ENCODE results near the gene ZFP30. TPM values are rescaled to one million over a fixed set of nuclear protein-coding genes. Genes with fewer than 3 reads are reported as not detected.

ZFP30 gene
- total and polyA plus RNA-seq, 4 donors = 0.74 to 5.8 (median 3.4) TPM

GRCh38 chr19:37654118-37654517, 1.1 kb downstream of the ZFP30 start (continued):
- TF ChIP-seq JUND (IDR thresholded peaks at IDR 0.05) = no peak

GRCh38 chr19:37635076-37636056, 19.9 kb downstream of the ZFP30 start:
- WGBS = 97% methylated on average over 11 of the region's 11 CpGs
- H3K27me3 ChIP-seq (ENCODE audit: control insufficient read depth in 4 of 4, insufficient read depth in 4 of 4, low read length in 3 of 4) = no peaks in the 10 kb centered on the region
- TF ChIP-seq SP1 (IDR thresholded peaks at IDR 0.05) (no peak), HNF4A (conservative IDR thresholded peaks at IDR 0.05) (no peak), FOXA2 (IDR thresholded peaks at IDR 0.05) (no peak), RAD21 (IDR thresholded peaks at IDR 0.05) (no peak), REST (IDR thresholded peaks at IDR 0.05) (no peak)
- TF ChIP-seq, protein P1, sequence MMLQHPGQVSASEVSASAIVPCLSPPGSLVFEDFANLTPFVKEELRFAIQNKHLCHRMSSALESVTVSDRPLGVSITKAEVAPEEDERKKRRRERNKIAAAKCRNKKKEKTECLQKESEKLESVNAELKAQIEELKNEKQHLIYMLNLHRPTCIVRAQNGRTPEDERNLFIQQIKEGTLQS (IDR thresholded peaks at IDR 0.05) = no peak
- no peak overlapping the region for H3K9ac ChIP-seq (ENCODE audit: low read depth in 1 of 2, low read length in 2 of 2)
- peaks cover 22 to 77% (median 36%) of the 10 kb centered on the region in 4 donors for H3K9me3 ChIP-seq (ENCODE audit: control insufficient read depth in 4 of 4, low read length in 3 of 4)
- H3K36me3 ChIP-seq (ENCODE audit: control insufficient read depth in 4 of 4, insufficient read depth in 3 of 4, low read depth in 1 of 4, low read length in 3 of 4) = peaks cover 3 to 37% (median 8%) of the 10 kb centered on the region in 4 donors
- peak overlapping the region in 2 of 3 donors; percentile 27 to 61 for H3K4me3 ChIP-seq (ENCODE audit: low read depth in 1 of 3, low read length in 3 of 3)
- H3K4me1 ChIP-seq (ENCODE audit: control insufficient read depth in 4 of 4, insufficient read depth in 4 of 4, low read length in 3 of 4) = no peaks in the 10 kb centered on the region
- no peak overlapping the region for H3K27ac ChIP-seq (ENCODE audit: low read depth in 1 of 2, low read length in 2 of 2)
- no peak for DNase-seq (ENCODE audit: low spot score)

DNA sequence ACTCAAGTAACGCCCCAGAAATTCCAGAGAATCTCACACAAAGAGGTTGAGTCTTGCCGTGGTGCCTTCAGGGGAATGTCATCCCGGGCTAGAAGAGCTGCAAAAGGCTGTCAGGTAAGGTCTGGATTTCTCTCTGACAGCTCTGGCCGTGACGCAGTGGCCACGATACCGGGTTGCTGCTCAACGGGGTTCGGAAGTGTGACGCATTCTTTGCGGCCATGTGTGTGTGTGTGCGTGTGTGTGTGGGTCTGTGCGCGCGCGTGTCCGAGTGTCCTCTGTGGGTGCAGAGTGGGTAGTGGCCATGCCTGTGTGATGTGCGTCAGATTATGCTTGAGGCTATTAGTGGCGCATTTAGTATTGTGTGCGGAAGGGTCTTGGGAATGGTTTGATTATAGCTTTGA, 60.3 kb downstream of the ZFP30 start:
- under 1% methylated on average over 20 of the region's 20 CpGs for WGBS
- TF ChIP-seq TAF1 (conservative IDR thresholded peaks at IDR 0.05) = peak; percentile 54
- peak in 1 of 2 donors; percentile 14 for TF ChIP-seq GABPA (IDR thresholded peaks at IDR 0.05 in 1 of 2, conservative IDR thresholded peaks at IDR 0.05 in 1 of 2)
- TF ChIP-seq NR2F2 (IDR thresholded peaks at IDR 0.05) = no peak
- Histone ChIP-seq H3K9ac (ENCODE audit: low read depth in 1 of 2, low read length in 2 of 2) (peak overlapping the region; percentile 69 to 94), H3K36me3 (ENCODE audit: control insufficient read depth in 4 of 4, insufficient read depth in 3 of 4, low read depth in 1 of 4, low read length in 3 of 4) (peaks cover 3 to 23% (median 19%) of the 10 kb centered on the region in 4 donors), H3K27ac (ENCODE audit: low read depth in 1 of 2, low read length in 2 of 2) (peak overlapping the region; percentile 94 to 97), H3K4me1 (ENCODE audit: control insufficient read depth in 4 of 4, insufficient read depth in 4 of 4, low read length in 3 of 4) (peaks cover 0 to 10% (median 8%) of the 10 kb centered on the region in 4 donors), H3K9me3 (ENCODE audit: control insufficient read depth in 4 of 4, low read length in 3 of 4) (peaks cover 14 to 36% (median 15%) of the 10 kb centered on the region in 4 donors), H3K27me3 (ENCODE audit: control insufficient read depth in 4 of 4, insufficient read depth in 4 of 4, low read length in 3 of 4) (no peaks in the 10 kb centered on the region), H3K4me3 (ENCODE audit: low read depth in 1 of 3, low read length in 3 of 3) (peak overlapping the region; percentile 77 to 95 (median 90))
- no peak for DNase-seq (ENCODE audit: low spot score)

Measured in liver (tissue), 9 donors.